Loucy (cell line): ENCODE data around the gene ARSA.
"Not testable (repeated sequence)": the region's sequence is repeated elsewhere in the genome, so short reads cannot be mapped to it uniquely, and the experiment has no call there.

Experiments used
- H2AFZ ChIP-seq: fragments of 200-600 bp; sonication (generic); 2 replicates; pipeline ENCODE4 v1.6.0; 2016; ENCODE audit warnings: antibody characterized with exemption, mild to moderate bottlenecking, low read length, moderate library complexity
- H3F3A ChIP-seq: fragments of 200-600 bp; 2 replicates; pipeline ENCODE4 v1.6.0; 2016; ENCODE audit warnings: antibody characterized with exemption, low read depth, mild to moderate bottlenecking
- H3K27me3 ChIP-seq: fragments of 200-600 bp; sonication (generic); 2 replicates; pipeline ENCODE4 v1.6.1; 2014; ENCODE audit warnings: low read length, mild to moderate bottlenecking; ENCODE audit not compliant: insufficient read depth, poor library complexity, severe bottlenecking
- H3K36me3 ChIP-seq: fragments of 200-600 bp; sonication (generic); 2 replicates; pipeline ENCODE4 v1.6.1; 2016; ENCODE audit warnings: low read length; ENCODE audit not compliant: insufficient read depth
- H3K4me1 ChIP-seq: fragments of 200-600 bp; sonication (generic); 2 replicates; pipeline ENCODE4 v1.5.1; 2014; ENCODE audit warnings: low read length, mild to moderate bottlenecking; ENCODE audit not compliant: insufficient read depth, poor library complexity, severe bottlenecking
- H3K4me2 ChIP-seq: fragments of 200-600 bp; sonication (generic); 2 replicates; pipeline ENCODE4 v1.6.0; 2014; ENCODE audit warnings: antibody characterized with exemption, low read length, low read depth, mild to moderate bottlenecking; ENCODE audit not compliant: poor library complexity, severe bottlenecking
- H3K4me3 ChIP-seq: fragments of 200-600 bp; sonication (generic); 2 replicates; pipeline ENCODE4 v1.5.1; 2014; ENCODE audit warnings: low read length, mild to moderate bottlenecking, mixed read lengths; ENCODE audit not compliant: poor library complexity, severe bottlenecking
- H3K79me2 ChIP-seq: fragments of 200-600 bp; sonication (generic); 2 replicates; pipeline ENCODE4 v1.6.1; 2014; ENCODE audit warnings: low read length; ENCODE audit not compliant: insufficient read depth
- H3K9ac ChIP-seq: fragments of 200-600 bp; sonication (generic); 2 replicates; pipeline ENCODE4 v1.6.0; 2014; ENCODE audit warnings: mild to moderate bottlenecking, low read depth, low read length, moderate library complexity; ENCODE audit not compliant: poor library complexity, severe bottlenecking
- H3K9me2 ChIP-seq: fragments of 200-600 bp; sonication (generic); replicated peaks from 2 replicates; pipeline ENCODE4 v1.6.1; 2016; ENCODE audit warnings: low read depth, low read length, mixed read lengths
- H3K9me3 ChIP-seq: fragments of 200-600 bp; sonication (generic); 2 replicates; pipeline ENCODE4 v1.6.1; 2014; ENCODE audit warnings: mild to moderate bottlenecking, antibody characterized with exemption, low read length, low read depth; ENCODE audit not compliant: insufficient read depth
- H4K20me1 ChIP-seq: fragments of 200-600 bp; sonication (generic); 2 replicates; pipeline ENCODE4 v1.6.0; 2014; ENCODE audit warnings: antibody characterized with exemption, low read length, mild to moderate bottlenecking; ENCODE audit not compliant: insufficient read depth, poor library complexity, severe bottlenecking
- EZH2phosphoT487 ChIP-seq: fragments of 200-600 bp; IDR thresholded peaks from 2 replicates; pipeline ENCODE4 v1.6.1; 2018; ENCODE audit warnings: antibody characterized with exemption, mild to moderate bottlenecking, moderate library complexity, borderline replicate concordance
- TF ChIP-seq, protein P1 (sequence below): fragments of 200-600 bp; sonication (generic); conservative IDR thresholded peaks from 2 replicates; pipeline ENCODE4 v1.5.1; 2014; ENCODE audit warnings: mild to moderate bottlenecking, antibody characterized with exemption, low read length

Gene ARSA

DNA sequence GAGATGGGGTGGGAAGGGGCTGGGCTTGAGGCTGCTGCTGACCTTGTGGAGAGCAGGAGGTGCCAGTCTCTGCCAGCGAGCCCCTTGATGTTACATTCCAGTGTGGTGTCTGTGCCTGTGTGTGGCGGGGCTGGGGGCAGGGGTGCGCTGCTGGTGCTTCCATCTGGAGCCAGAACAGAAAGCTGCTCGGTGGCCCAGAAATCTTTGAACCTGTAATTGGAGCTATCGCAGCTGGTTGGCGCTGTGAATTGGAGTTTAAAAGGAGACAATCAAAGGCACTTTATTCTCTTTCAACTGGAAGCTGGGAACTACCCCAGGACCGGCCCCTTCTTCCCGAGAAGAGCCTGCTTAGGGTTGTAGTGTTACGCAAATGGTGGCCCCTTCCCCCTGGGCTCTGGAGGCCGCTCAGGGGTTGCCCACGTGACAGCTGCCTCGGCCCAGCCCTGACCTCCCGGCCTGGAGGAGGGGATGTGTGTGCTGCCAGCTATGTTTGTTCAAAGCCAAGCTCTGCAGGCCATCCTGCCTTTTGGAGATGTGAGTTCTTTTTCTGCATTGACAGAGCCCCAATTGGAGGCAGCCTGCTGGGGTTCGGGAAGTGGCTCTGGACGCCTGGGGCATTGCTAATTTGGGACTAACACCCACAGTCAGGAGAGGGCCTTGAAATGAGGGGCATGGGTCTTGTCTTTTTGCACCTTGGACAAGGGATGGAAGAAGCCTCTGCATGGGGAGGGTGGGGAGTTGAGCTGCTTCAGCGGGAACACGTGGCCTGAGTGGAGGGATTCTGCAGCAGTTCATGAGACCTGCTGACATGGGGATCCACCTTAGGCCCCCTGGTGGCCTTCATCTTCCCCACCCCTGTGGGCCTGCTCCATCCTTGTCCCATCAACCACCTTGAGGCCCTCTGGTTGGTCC is 14.0 kb upstream of the ARSA start:
- Histone ChIP-seq H3K9ac (no peak overlapping the region), H3K4me1 (no peaks in the 10 kb centered on the region), H3K4me2 (no peak overlapping the region), H3K4me3 (no peak overlapping the region), H3F3A (no peaks in the 10 kb centered on the region), H2AFZ (no peak overlapping the region), H3K27me3 (no peaks in the 10 kb centered on the region), H4K20me1 (no peaks in the 10 kb centered on the region), H3K36me3 (no peaks in the 10 kb centered on the region), H3K9me2 (no peaks in the 10 kb centered on the region), H3K79me2 (no peaks in the 10 kb centered on the region), H3K9me3 (no peaks in the 10 kb centered on the region)
- TF ChIP-seq, protein P1, sequence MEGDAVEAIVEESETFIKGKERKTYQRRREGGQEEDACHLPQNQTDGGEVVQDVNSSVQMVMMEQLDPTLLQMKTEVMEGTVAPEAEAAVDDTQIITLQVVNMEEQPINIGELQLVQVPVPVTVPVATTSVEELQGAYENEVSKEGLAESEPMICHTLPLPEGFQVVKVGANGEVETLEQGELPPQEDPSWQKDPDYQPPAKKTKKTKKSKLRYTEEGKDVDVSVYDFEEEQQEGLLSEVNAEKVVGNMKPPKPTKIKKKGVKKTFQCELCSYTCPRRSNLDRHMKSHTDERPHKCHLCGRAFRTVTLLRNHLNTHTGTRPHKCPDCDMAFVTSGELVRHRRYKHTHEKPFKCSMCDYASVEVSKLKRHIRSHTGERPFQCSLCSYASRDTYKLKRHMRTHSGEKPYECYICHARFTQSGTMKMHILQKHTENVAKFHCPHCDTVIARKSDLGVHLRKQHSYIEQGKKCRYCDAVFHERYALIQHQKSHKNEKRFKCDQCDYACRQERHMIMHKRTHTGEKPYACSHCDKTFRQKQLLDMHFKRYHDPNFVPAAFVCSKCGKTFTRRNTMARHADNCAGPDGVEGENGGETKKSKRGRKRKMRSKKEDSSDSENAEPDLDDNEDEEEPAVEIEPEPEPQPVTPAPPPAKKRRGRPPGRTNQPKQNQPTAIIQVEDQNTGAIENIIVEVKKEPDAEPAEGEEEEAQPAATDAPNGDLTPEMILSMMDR = peak; percentile 40; the same call in 1 of the 2 replicates
- no peak for TF ChIP-seq EZH2phosphoT487

GRCh38 chr22:50640857-50641647 is 13.1 kb upstream of the ARSA start:
- Histone ChIP-seq H3K4me2 (no peak overlapping the region), H3K4me3 (no peak overlapping the region), H4K20me1 (no peaks in the 10 kb centered on the region), H3K4me1 (no peaks in the 10 kb centered on the region), H3K9me3 (no peaks in the 10 kb centered on the region), H3K9ac (no peak overlapping the region), H2AFZ (no peak overlapping the region), H3K9me2 (no peaks in the 10 kb centered on the region), H3K79me2 (no peaks in the 10 kb centered on the region), H3K27me3 (no peaks in the 10 kb centered on the region), H3F3A (no peaks in the 10 kb centered on the region), H3K36me3 (no peaks in the 10 kb centered on the region)
- TF ChIP-seq, protein P1 = no peak
- no peak for TF ChIP-seq EZH2phosphoT487

GRCh38 chr22:50640296-50640695 is 12.3 kb upstream of the ARSA start:
- H3K4me1 ChIP-seq, H2AFZ ChIP-seq, H3K79me2 ChIP-seq, H4K20me1 ChIP-seq, H3K9me2 ChIP-seq, H3F3A ChIP-seq, H3K4me2 ChIP-seq, H3K27me3 ChIP-seq, H3K36me3 ChIP-seq, H3K4me3 ChIP-seq, H3K9ac ChIP-seq, H3K9me3 ChIP-seq: not testable (repeated sequence)
